Testis (tissue), 2 donors: Measurements from ENCODE around the gene METTL25B.

Experiments used
- CTCF ChIP-seq, 3 experiments: fragments of 450-650 bp in 2 of 3; fragments of 200-600 bp in 1 of 3; sonication (generic) in 1 of 3; IDR thresholded peaks; one replicate each; pipeline ENCODE4 v1.5.1; 2016 to 2019; ENCODE audit warnings: antibody characterized with exemption in 3 of 3, mild to moderate bottlenecking in 2 of 3, moderate library complexity in 1 of 3
- POLR2A ChIP-seq: fragments of 450-650 bp; IDR thresholded peaks from one replicate; pipeline ENCODE4 v1.6.1; 2017; ENCODE audit warnings: antibody characterized with exemption, mild to moderate bottlenecking, moderate library complexity

DNA sequence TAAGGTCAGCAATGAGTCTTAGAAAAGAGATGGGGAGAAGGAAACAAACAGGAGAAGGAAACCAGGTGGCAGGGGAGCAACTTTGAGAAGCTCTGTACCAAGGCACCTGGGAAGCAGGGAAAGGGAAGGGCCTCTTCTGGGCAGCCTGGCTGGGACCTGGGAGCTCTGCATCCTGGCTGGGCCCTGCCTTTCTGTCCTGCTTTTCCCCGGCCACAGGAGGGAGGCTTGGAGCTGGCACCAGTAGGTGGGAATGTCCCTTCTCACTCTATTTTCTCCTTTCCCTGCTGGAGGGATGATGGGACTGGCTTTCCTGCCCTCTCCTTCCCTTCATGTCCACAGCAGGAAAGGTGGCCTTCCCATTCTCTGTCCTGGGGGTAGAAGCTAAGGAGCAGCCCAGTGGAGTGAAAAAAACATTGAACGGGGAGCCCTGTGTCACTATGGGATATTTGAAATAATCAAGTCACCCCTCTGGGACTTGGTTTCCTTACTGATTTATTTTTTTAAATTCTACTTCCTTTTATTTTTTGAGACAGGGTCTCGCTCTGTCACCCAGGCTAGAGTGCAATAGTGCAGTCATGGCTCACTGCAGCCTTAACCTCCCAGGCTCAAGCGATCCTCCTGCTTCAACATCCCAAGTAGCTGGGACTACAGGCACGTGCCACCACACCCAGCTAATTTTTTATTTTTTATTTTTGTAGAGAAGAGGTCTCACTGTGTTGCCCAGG is 45.9 kb upstream of the METTL25B start:
- TF ChIP-seq CTCF (IDR thresholded peaks at IDR 0.05) (no peak), POLR2A (no peak)
